ENCODE results near the gene MEGF6. TPM values are rescaled to one million over a fixed set of nuclear protein-coding genes. Genes with fewer than 3 reads are reported as not detected.

The MEGF6 gene
- total and polyA plus RNA-seq, 2 donors (not counting 1 experiment from before 2014, with no cell fraction given) = 43.2 to 77.3 TPM

- Histone ChIP-seq H3K36me3 (replicated peaks in 1 of 2; ENCODE audit: control extremely low read depth in 1 of 2, control insufficient read depth in 1 of 2, extremely low read depth in 1 of 2, insufficient read depth in 2 of 2, low read length in 1 of 2) (no peaks in the 10 kb centered on the region), H4K20me1 (ENCODE audit: control insufficient read depth, insufficient read depth, low read length, poor library complexity, severe bottlenecking) (no peaks in the 10 kb centered on the region), H3K4me3 (ENCODE audit: control extremely low read depth in 1 of 5, extremely low read depth in 1 of 5, insufficient read depth in 1 of 5, low read depth in 2 of 5, low read length in 4 of 5) (no peak overlapping the region), H3K9me3 (ENCODE audit: control extremely low read depth in 1 of 3, control insufficient read depth in 2 of 3, insufficient read depth in 1 of 3, low read length in 2 of 3) (peaks cover 0 to 41% (median 0%) of the 10 kb centered on the region in 3 donors), H2AFZ (ENCODE audit: insufficient read depth, low read depth, low read length, poor library complexity, severe bottlenecking) (no peak overlapping the region), H3K27ac (ENCODE audit: low read length in 2 of 2) (no peak overlapping the region), H3K27me3 (replicated peaks in 1 of 4; ENCODE audit: control extremely low read depth in 1 of 4, control insufficient read depth in 3 of 4, insufficient read depth in 4 of 4, low read length in 3 of 4) (peaks cover 0 to 3% (median 0%) of the 10 kb centered on the region in 4 experiments), H3K79me2 (ENCODE audit: control insufficient read depth, insufficient read depth, low read length) (no peaks in the 10 kb centered on the region), H3K4me2 (replicated peaks; ENCODE audit: low read depth, low read length, poor library complexity, severe bottlenecking) (peak overlapping the region; percentile 33), H3K9ac (ENCODE audit: low read length) (no peak overlapping the region), H3K4me1 (ENCODE audit: control insufficient read depth in 2 of 2, insufficient read depth in 2 of 2, low read length in 2 of 2) (peaks cover 9 to 16% of the 10 kb centered on the region in 2 donors)
- no peak for TF ChIP-seq EZH2 (IDR thresholded peaks at IDR 0.05; ENCODE audit: borderline replicate concordance, insufficient read depth, low read depth, low read length, poor library complexity, severe bottlenecking)
- TF ChIP-seq, protein P1, sequence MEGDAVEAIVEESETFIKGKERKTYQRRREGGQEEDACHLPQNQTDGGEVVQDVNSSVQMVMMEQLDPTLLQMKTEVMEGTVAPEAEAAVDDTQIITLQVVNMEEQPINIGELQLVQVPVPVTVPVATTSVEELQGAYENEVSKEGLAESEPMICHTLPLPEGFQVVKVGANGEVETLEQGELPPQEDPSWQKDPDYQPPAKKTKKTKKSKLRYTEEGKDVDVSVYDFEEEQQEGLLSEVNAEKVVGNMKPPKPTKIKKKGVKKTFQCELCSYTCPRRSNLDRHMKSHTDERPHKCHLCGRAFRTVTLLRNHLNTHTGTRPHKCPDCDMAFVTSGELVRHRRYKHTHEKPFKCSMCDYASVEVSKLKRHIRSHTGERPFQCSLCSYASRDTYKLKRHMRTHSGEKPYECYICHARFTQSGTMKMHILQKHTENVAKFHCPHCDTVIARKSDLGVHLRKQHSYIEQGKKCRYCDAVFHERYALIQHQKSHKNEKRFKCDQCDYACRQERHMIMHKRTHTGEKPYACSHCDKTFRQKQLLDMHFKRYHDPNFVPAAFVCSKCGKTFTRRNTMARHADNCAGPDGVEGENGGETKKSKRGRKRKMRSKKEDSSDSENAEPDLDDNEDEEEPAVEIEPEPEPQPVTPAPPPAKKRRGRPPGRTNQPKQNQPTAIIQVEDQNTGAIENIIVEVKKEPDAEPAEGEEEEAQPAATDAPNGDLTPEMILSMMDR (IDR thresholded peaks at IDR 0.05) = no peak
- Mint-ChIP-seq H3K4me1 (peaks cover 7% of the 10 kb centered on the region), H3K9me3 (ENCODE audit: insufficient read depth) (no peaks in the 10 kb centered on the region), H3K27ac (no peak overlapping the region), H3K4me3 (no peak overlapping the region), H3K27me3 (no peaks in the 10 kb centered on the region)
- POLR2A ChIA-PET = no interaction called here
- intact Hi-C loops (cut with micrococcal nuclease) = loop anchor here (1.0 kb wide), 1 partner anchor 19 kb away; no protein-coding TSS in a partner anchor
- CTCF ChIA-PET = interaction anchor here (1.2 kb wide), 1 partner anchor 126 kb away, joined by 3 read pairs; no protein-coding TSS in a partner anchor
- DNase-seq (no peak), ATAC-seq (ENCODE audit: low read depth) (no peak)
- WGBS (ENCODE audit: insufficient coverage) = 83% methylated on average over 8 of the region's 8 CpGs
Observed at GRCh38 chr1:3578433-3578805, 32.9 kb downstream of the MEGF6 start.

DNA sequence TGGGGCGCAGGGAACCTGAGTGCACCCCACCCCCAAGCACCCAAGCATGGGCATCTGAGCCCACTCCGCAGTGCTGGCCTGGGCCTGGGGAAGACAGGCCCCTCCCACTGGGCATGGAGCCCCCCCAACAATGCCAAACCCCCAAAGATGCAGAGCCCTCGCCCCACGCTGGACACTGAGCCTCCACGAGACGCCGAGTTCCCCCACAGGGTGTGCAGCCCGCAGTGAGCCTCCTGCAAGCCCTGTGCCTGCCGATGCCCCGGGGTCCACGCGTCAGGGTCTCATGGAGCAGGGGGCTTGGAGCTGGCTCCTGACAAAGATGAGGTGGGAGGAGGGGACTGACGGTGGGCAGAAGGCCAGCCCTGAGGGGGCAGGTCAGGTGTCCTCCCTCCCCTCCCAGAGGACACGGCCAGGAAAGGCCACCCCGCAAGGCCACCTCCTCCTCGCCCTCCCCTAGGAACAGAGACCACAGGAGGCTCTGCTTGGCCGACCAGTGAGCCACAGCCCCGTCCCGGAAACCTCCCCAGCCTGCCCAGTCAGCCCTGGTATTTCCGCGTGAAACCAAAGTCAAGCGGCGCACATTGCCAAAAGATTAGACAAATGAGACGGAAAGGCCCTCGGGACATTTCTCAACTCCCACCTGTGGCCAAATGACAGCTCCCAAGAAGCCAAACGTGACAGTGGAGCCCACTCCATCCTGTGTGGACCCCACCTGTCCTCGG is 33.4 kb downstream of the MEGF6 start:
- Histone ChIP-seq H3K9ac (ENCODE audit: low read length) (no peak overlapping the region), H3K4me2 (replicated peaks; ENCODE audit: low read depth, low read length, poor library complexity, severe bottlenecking) (peak overlapping the region; percentile 33), H4K20me1 (ENCODE audit: control insufficient read depth, insufficient read depth, low read length, poor library complexity, severe bottlenecking) (no peaks in the 10 kb centered on the region), H3K9me3 (ENCODE audit: control extremely low read depth in 1 of 3, control insufficient read depth in 2 of 3, insufficient read depth in 1 of 3, low read length in 2 of 3) (peaks cover 0 to 41% (median 0%) of the 10 kb centered on the region in 3 donors), H3K4me1 (ENCODE audit: control insufficient read depth in 2 of 2, insufficient read depth in 2 of 2, low read length in 2 of 2) (peaks cover 9 to 16% of the 10 kb centered on the region in 2 donors), H3K27me3 (replicated peaks in 1 of 4; ENCODE audit: control extremely low read depth in 1 of 4, control insufficient read depth in 3 of 4, insufficient read depth in 4 of 4, low read length in 3 of 4) (peaks cover 0 to 3% (median 0%) of the 10 kb centered on the region in 4 experiments), H3K4me3 (ENCODE audit: control extremely low read depth in 1 of 5, extremely low read depth in 1 of 5, insufficient read depth in 1 of 5, low read depth in 2 of 5, low read length in 4 of 5) (no peak overlapping the region), H3K36me3 (replicated peaks in 1 of 2; ENCODE audit: control extremely low read depth in 1 of 2, control insufficient read depth in 1 of 2, extremely low read depth in 1 of 2, insufficient read depth in 2 of 2, low read length in 1 of 2) (no peaks in the 10 kb centered on the region), H3K79me2 (ENCODE audit: control insufficient read depth, insufficient read depth, low read length) (no peaks in the 10 kb centered on the region), H2AFZ (ENCODE audit: insufficient read depth, low read depth, low read length, poor library complexity, severe bottlenecking) (no peak overlapping the region), H3K27ac (ENCODE audit: low read length in 2 of 2) (no peak overlapping the region)
- H3K27me3 Mint-ChIP-seq = no peaks in the 10 kb centered on the region
- no peak overlapping the region for H3K4me3 Mint-ChIP-seq
- no peak for TF ChIP-seq EZH2 (IDR thresholded peaks at IDR 0.05; ENCODE audit: borderline replicate concordance, insufficient read depth, low read depth, low read length, poor library complexity, severe bottlenecking)
- TF ChIP-seq, protein P1 (IDR thresholded peaks at IDR 0.05) = no peak
- no peak for DNase-seq
- intact Hi-C loops (cut with micrococcal nuclease) = loop anchor here (1.0 kb wide), 1 partner anchor 19 kb away; no protein-coding TSS in a partner anchor
- no peak for ATAC-seq (ENCODE audit: low read depth)
- no peak overlapping the region for H3K27ac Mint-ChIP-seq
- ChIA-PET POLR2A (no interaction called here), CTCF (interaction anchor here (1.2 kb wide), 1 partner anchor 125 kb away, joined by 3 read pairs; no protein-coding TSS in a partner anchor)
- WGBS (ENCODE audit: insufficient coverage) = 44% methylated on average over 23 of the region's 27 CpGs
- no peaks in the 10 kb centered on the region for H3K9me3 Mint-ChIP-seq (ENCODE audit: insufficient read depth)
- H3K4me1 Mint-ChIP-seq = peaks cover 7% of the 10 kb centered on the region
